ENCODE measurements around the gene CDK2.

DNA sequence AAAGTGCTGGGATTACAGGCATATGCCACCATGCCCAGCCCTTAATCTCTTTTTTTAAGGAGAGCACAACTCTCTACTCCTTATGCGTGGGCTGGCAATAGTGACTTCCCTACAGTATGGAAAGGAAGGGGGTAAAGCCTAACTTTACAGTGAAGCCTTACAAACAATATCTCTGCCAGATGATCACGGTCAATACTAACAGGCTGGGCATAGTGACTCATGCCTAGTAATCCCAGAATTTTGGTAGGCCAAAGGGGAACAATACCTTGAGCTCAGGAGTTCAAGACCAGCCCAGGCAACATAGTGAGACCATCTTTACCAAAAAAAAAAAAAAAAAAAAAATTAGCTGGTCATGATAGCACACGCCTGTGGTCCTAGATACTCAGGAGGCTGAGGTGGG lies 44.5 kb upstream of the CDK2 start:
- TF ChIP-seq, protein P1, sequence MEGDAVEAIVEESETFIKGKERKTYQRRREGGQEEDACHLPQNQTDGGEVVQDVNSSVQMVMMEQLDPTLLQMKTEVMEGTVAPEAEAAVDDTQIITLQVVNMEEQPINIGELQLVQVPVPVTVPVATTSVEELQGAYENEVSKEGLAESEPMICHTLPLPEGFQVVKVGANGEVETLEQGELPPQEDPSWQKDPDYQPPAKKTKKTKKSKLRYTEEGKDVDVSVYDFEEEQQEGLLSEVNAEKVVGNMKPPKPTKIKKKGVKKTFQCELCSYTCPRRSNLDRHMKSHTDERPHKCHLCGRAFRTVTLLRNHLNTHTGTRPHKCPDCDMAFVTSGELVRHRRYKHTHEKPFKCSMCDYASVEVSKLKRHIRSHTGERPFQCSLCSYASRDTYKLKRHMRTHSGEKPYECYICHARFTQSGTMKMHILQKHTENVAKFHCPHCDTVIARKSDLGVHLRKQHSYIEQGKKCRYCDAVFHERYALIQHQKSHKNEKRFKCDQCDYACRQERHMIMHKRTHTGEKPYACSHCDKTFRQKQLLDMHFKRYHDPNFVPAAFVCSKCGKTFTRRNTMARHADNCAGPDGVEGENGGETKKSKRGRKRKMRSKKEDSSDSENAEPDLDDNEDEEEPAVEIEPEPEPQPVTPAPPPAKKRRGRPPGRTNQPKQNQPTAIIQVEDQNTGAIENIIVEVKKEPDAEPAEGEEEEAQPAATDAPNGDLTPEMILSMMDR (IDR thresholded peaks at IDR 0.05): no peak
- no peak for TF ChIP-seq POLR2A (IDR thresholded peaks at IDR 0.05)
